Tibial nerve (tissue), 4 donors: ENCODE results near the gene GAP43. TPM values are rescaled to one million over a fixed set of nuclear protein-coding genes. Genes with fewer than 3 reads are reported as not detected.

Source experiments
- DNase-seq, 2 donors: peaks; one replicate each; pipeline ENCODE4 v3.0.0-alpha.2; 2019; ENCODE audit warnings: low spot score in 2 of 2
- H3K27ac ChIP-seq, 4 donors: fragments of 200-600 bp; sonication (generic) in 3 of 4; one replicate each; pipeline ENCODE4 v1.5.1; 2017 to 2019; ENCODE audit warnings: mild to moderate bottlenecking in 1 of 4
- H3K27me3 ChIP-seq, 2 donors: fragments of 200-600 bp; sonication (generic) in 1 of 2; one replicate each; pipeline versions ENCODE4 v1.5.1 to v1.6.0; 2017 to 2019
- H3K36me3 ChIP-seq, 3 donors: fragments of 200-600 bp; sonication (generic); one replicate each; pipeline ENCODE4 v1.5.1; 2018 to 2019
- H3K4me1 ChIP-seq, 4 donors: fragments of 200-600 bp; sonication (generic) in 3 of 4; one replicate each; pipeline ENCODE4 v1.5.1; 2017 to 2019
- H3K4me3 ChIP-seq, 4 donors: fragments of 200-600 bp; sonication (generic) in 3 of 4; one replicate each; pipeline ENCODE4 v1.5.1; 2017 to 2019; ENCODE audit warnings: mild to moderate bottlenecking in 1 of 4, moderate library complexity in 1 of 4
- H3K9me3 ChIP-seq, 4 donors: fragments of 200-600 bp; sonication (generic) in 3 of 4; one replicate each; pipeline ENCODE4 v1.5.1; 2017 to 2019
- EP300 ChIP-seq, 2 donors: sonication (generic); formaldehyde crosslinking; IDR thresholded peaks; one replicate each; pipeline ENCODE4 v1.6.1; 2017; ENCODE audit warnings: antibody characterized with exemption in 2 of 2, mild to moderate bottlenecking in 1 of 2
- POLR2A ChIP-seq, 2 donors: fragments of 450-650 bp; IDR thresholded peaks; one replicate each; pipeline ENCODE4 v1.6.1; 2017; ENCODE audit warnings: antibody characterized with exemption in 2 of 2, mild to moderate bottlenecking in 2 of 2, moderate library complexity in 2 of 2
- WGBS, 2 donors: methylation state at CpG; one replicate each; pipeline ENCODE4 v1.1.5; 2018; 5-methylcytosine and 5-hydroxymethylcytosine counted together
- total RNA-seq, 4 donors: library from RNA; depleted of rRNA; stranded (reverse); fragments of >200 nt; gene quantifications; one replicate each; pipeline ENCODE4 v1.1.0, GENCODE V29; 2016
- TF ChIP-seq, protein P1 (sequence below), 5 experiments: fragments of 200-600 bp in 3 of 5; fragments of 450-650 bp in 2 of 5; sonication (generic) in 3 of 5; IDR thresholded peaks; one replicate each; pipeline ENCODE4 v1.5.1; 2016 to 2019; ENCODE audit warnings: antibody characterized with exemption in 5 of 5, mild to moderate bottlenecking in 3 of 5, moderate library complexity in 2 of 5

Gene GAP43
- total RNA-seq, 4 donors from 2014 or later: 2.4 to 15.3 (median 6.0) TPM

DNA sequence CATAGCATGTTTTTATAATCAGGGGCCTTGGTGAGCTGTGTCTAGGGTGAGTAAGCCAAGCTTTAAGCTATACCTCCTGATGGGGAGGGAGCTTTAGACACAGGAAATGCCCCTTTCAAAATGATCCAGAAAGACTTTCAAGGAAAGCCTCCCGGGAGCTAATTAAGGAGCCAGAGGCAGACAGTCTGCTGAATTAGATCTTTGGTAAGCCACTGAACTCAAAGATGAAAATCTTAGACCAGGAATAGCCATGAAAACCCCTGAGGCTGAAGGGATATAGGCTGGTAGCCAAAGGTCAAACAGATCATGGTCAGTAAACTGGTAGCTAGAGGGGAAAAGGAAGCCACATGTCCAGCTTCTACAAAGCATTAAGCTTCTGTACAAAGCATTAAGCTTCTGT lies 42.7 kb upstream of the GAP43 start:
- no peak for DNase-seq
- Histone ChIP-seq H3K4me3 (no peak overlapping the region), H3K9me3 (no peaks in the 10 kb centered on the region), H3K36me3 (no peaks in the 10 kb centered on the region), H3K27me3 (no peaks in the 10 kb centered on the region), H3K4me1 (peaks cover 0 to 10% (median 0%) of the 10 kb centered on the region in 4 donors), H3K27ac (no peak overlapping the region)
- WGBS, 2 donors: 44 to 50% methylated on average over 1 of the region's 1 CpG
- TF ChIP-seq POLR2A (IDR thresholded peaks at IDR 0.05): no peak
- TF ChIP-seq, protein P1, sequence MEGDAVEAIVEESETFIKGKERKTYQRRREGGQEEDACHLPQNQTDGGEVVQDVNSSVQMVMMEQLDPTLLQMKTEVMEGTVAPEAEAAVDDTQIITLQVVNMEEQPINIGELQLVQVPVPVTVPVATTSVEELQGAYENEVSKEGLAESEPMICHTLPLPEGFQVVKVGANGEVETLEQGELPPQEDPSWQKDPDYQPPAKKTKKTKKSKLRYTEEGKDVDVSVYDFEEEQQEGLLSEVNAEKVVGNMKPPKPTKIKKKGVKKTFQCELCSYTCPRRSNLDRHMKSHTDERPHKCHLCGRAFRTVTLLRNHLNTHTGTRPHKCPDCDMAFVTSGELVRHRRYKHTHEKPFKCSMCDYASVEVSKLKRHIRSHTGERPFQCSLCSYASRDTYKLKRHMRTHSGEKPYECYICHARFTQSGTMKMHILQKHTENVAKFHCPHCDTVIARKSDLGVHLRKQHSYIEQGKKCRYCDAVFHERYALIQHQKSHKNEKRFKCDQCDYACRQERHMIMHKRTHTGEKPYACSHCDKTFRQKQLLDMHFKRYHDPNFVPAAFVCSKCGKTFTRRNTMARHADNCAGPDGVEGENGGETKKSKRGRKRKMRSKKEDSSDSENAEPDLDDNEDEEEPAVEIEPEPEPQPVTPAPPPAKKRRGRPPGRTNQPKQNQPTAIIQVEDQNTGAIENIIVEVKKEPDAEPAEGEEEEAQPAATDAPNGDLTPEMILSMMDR (IDR thresholded peaks at IDR 0.05): no peak
- TF ChIP-seq EP300 (IDR thresholded peaks at IDR 0.05): no peak

DNA sequence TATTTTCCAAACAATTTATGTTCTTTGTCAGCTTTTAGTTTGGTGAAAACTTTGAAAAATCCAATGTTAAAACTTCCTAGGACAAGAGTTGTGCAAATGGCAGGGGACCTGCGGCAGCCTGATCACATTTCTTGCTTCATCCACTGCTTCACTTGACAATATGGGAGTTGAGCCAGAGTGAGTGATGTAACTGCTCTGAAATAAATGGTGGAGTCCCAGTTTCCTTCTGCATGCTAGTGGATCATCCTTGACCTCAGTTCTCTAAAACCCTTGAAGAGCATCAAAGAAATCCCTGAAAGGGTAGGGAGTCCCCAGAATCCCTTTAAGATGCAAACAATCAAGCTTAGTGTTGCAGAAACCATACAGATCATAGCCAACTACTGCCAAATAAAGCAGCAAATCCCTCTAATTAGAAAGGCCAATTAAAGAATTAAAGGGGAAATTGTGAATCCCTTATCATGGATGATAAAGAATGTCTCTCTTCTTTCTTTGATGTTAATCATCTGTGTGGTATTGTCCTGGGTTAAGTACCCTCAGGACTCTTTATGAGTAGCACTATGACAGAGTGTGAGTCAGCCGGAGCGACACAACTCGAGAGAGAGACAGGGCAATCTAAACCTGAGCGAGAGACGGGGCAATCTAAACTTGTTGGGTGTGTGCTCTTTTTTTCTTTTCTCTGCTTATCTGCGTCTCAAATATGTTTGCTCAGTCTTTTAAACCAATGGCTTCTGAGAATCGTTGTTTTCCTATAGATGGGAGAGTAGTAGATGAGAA lies 41.8 kb upstream of the GAP43 start:
- no peaks in the 10 kb centered on the region for H3K27me3 ChIP-seq
- H3K4me3 ChIP-seq: no peak overlapping the region
- H3K4me1 ChIP-seq: peaks cover 0 to 10% (median 0%) of the 10 kb centered on the region in 4 donors
- no peak overlapping the region for H3K27ac ChIP-seq
- no peaks in the 10 kb centered on the region for H3K36me3 ChIP-seq
- no peaks in the 10 kb centered on the region for H3K9me3 ChIP-seq
- TF ChIP-seq, protein P1 (IDR thresholded peaks at IDR 0.05): no peak
- TF ChIP-seq EP300 (IDR thresholded peaks at IDR 0.05) (no peak), POLR2A (IDR thresholded peaks at IDR 0.05) (no peak)
- WGBS, 2 donors: 88 to 91% methylated on average over 8 of the region's 8 CpGs
- peak in 1 of 2 donors; percentile 32 for DNase-seq

DNA sequence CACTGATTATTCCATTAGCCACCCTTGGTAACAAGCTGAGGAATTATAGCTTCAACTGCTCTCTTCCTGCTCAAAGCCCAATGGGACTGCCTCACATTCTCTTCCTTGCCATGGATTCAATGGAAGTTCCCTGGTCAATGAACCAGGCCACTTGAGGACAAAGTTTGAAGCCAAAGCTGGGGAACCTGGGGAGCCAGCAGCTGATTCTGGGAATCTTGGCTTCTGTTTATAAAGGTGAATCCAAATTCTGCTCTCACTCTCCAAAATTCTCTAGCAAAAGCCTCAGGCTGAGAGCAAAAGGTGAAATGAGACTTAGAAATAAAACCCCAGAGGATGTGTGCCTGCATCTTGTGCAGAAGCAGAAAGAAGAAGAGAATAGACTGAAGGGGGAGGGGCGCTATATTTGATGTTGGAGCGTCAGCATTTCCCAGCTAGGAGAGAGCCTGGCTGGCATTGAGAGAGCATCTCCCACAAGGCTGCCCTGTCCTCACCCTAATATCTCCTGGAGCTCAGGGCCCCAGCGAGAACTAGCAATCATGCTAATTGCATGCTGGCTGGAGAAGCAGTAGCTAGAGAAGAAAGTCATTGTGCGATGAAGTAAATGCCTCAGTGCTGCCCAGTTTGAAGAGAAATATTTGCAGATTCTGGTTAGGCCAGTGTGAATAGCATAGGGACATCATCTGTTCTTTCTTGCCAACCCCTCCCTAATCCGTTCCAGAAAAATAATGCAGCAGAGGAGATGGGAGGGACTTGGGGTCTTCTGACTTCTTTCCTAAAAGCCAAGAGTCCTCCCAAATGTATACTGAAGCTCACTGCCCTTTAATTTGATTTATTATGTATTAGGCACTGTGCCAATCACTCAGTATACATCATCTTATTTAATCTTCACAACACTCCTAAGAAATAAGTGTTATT lies 34.9 kb upstream of the GAP43 start:
- DNase-seq: no peak
- Histone ChIP-seq H3K9me3 (no peaks in the 10 kb centered on the region), H3K4me1 (peaks cover 0 to 6% (median 0%) of the 10 kb centered on the region in 4 donors), H3K27me3 (no peaks in the 10 kb centered on the region), H3K36me3 (no peaks in the 10 kb centered on the region), H3K4me3 (no peak overlapping the region), H3K27ac (no peak overlapping the region)
- TF ChIP-seq POLR2A (IDR thresholded peaks at IDR 0.05) (no peak), EP300 (IDR thresholded peaks at IDR 0.05) (no peak)
- TF ChIP-seq, protein P1 (IDR thresholded peaks at IDR 0.05): no peak
- 47 to 58% methylated on average over 5 of the region's 5 CpGs for WGBS, 2 donors

DNA sequence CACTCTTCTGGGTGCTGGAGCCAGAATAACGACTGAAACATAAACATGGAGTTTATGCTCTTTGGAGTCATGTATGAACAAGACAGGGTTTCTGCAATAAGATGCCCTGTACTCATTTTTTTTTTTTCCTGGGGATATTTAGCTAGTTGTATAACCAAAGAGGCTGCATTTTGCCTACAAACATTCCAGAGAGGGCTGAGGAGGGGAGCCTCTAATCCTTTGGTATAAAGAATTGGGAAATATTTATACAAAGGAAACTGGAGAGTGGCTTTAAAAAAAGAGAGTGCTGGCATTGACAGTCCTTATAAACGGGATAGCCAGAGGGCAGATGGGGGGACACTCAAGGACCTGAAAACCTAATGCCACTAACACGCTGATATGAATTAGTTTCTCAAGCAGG lies 32.4 kb upstream of the GAP43 start:
- TF ChIP-seq EP300 (IDR thresholded peaks at IDR 0.05) (no peak), POLR2A (IDR thresholded peaks at IDR 0.05) (no peak)
- TF ChIP-seq, protein P1 (IDR thresholded peaks at IDR 0.05): no peak
- Histone ChIP-seq H3K4me1 (peaks cover 0 to 6% (median 0%) of the 10 kb centered on the region in 4 donors), H3K4me3 (no peak overlapping the region), H3K36me3 (no peaks in the 10 kb centered on the region), H3K27me3 (no peaks in the 10 kb centered on the region), H3K27ac (no peak overlapping the region), H3K9me3 (peaks cover 0 to 13% (median 3%) of the 10 kb centered on the region in 4 donors)
- 63 to 64% methylated on average over 3 of the region's 3 CpGs for WGBS, 2 donors
- DNase-seq: no peak
